ENCODE measurements around the gene MRPL55. TPM values are rescaled to one million over a fixed set of nuclear protein-coding genes. Genes with fewer than 3 reads are reported as not detected.

MRPL55 gene
- polyA plus RNA-seq, 3 donors from 2014 or later = 125 to 230 (median 129) TPM

GRCh38 chr1:228089519-228090380 lies 19.3 kb downstream of the MRPL55 start:
- peak overlapping the region; percentile 72 to 91 (median 88) for H3K4me3 Mint-ChIP-seq
- H3K27ac Mint-ChIP-seq = peak overlapping the region; percentile 90 to 96 (median 94)
- H3K36me3 Mint-ChIP-seq = peaks cover 4 to 7% (median 6%) of the 10 kb centered on the region in 3 donors
- no peak for DNase-seq
- H3K9me3 Mint-ChIP-seq = peaks cover 0 to 2% (median under 1%) of the 10 kb centered on the region in 6 donors
- H3K4me1 Mint-ChIP-seq = peaks cover 94 to 96% of the 10 kb centered on the region in 2 donors
- H3K27me3 Mint-ChIP-seq (ENCODE audit: low read depth in 3 of 3) = peaks cover 6 to 27% (median 6%) of the 10 kb centered on the region in 3 donors

GRCh38 chr1:228088586-228089498 lies 20.3 kb downstream of the MRPL55 start:
- Mint-ChIP-seq H3K4me1 (peaks cover 95 to 96% of the 10 kb centered on the region in 2 donors), H3K27ac (peak overlapping the region; percentile 90 to 96 (median 94)), H3K9me3 (no peaks in the 10 kb centered on the region), H3K4me3 (peak overlapping the region; percentile 72 to 91 (median 88)), H3K36me3 (peaks cover 0 to 5% (median 0%) of the 10 kb centered on the region in 3 donors), H3K27me3 (ENCODE audit: low read depth in 3 of 3) (peaks cover 4 to 34% (median 9%) of the 10 kb centered on the region in 3 donors)
- no peak for DNase-seq

DNA sequence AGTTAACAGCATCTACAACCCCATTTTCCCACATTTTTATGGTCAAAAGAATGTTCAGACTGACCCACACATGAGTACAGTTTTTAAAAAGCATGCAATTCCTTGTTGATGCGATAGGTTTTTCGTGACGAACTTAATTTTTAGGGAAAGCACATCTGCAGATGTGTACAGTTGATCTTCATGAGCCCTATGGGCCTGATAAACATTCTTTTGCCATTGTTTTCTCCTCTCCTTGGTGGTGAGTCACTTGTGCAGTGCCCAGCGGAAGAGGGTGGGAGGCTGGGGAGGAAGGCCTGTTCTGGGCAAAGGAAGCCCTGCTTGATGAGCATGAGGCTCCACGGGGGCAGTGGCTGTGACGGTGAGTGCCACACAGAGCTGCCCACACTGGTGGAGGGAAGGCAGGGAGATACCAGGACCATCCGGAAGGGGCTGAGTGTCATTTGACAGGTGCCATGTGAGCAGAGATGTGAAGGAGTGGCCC lies 21.3 kb downstream of the MRPL55 start:
- H3K9me3 Mint-ChIP-seq = no peaks in the 10 kb centered on the region
- peaks cover 95 to 97% of the 10 kb centered on the region in 2 donors for H3K4me1 Mint-ChIP-seq
- H3K27ac Mint-ChIP-seq = peak overlapping the region; percentile 90 to 96 (median 94)
- peaks cover 0 to 5% (median 0%) of the 10 kb centered on the region in 3 donors for H3K36me3 Mint-ChIP-seq
- DNase-seq = no peak
- H3K4me3 Mint-ChIP-seq = peak overlapping the region; percentile 72 to 91 (median 88)
- H3K27me3 Mint-ChIP-seq (ENCODE audit: low read depth in 3 of 3) = peaks cover 8 to 36% (median 15%) of the 10 kb centered on the region in 3 donors

- no peaks in the 10 kb centered on the region for H3K9me3 Mint-ChIP-seq
- H3K4me3 Mint-ChIP-seq = peak overlapping the region; percentile 94 to 98 (median 94)
- H3K36me3 Mint-ChIP-seq = peaks cover 0 to 5% (median 0%) of the 10 kb centered on the region in 3 donors
- H3K27me3 Mint-ChIP-seq (ENCODE audit: low read depth in 3 of 3) = peaks cover 8 to 36% (median 17%) of the 10 kb centered on the region in 3 donors
- peak overlapping the region; percentile 94 to 98 (median 96) for H3K27ac Mint-ChIP-seq
- H3K4me1 Mint-ChIP-seq = peaks cover 76 to 78% of the 10 kb centered on the region in 2 donors
- DNase-seq = no peak
Measured at GRCh38 chr1:228085287-228085951, 23.7 kb downstream of the MRPL55 start.

- Mint-ChIP-seq H3K9me3 (no peaks in the 10 kb centered on the region), H3K4me1 (peaks cover 70 to 72% of the 10 kb centered on the region in 2 donors), H3K27me3 (ENCODE audit: low read depth in 3 of 3) (peaks cover 8 to 34% (median 17%) of the 10 kb centered on the region in 3 donors), H3K4me3 (peak overlapping the region; percentile 94 to 98 (median 94)), H3K36me3 (peaks cover 0 to 5% (median 0%) of the 10 kb centered on the region in 3 donors), H3K27ac (peak overlapping the region; percentile 94 to 98 (median 96))
- DNase-seq = no peak
Measured at GRCh38 chr1:228084797-228085196, 24.3 kb downstream of the MRPL55 start.

GRCh38 chr1:228084325-228084724 lies 24.8 kb downstream of the MRPL55 start:
- H3K9me3 Mint-ChIP-seq = no peaks in the 10 kb centered on the region
- DNase-seq = no peak
- peaks cover 8 to 31% (median 17%) of the 10 kb centered on the region in 3 donors for H3K27me3 Mint-ChIP-seq (ENCODE audit: low read depth in 3 of 3)
- H3K27ac Mint-ChIP-seq = peak overlapping the region; percentile 94 to 98 (median 96)
- H3K4me1 Mint-ChIP-seq = peaks cover 65 to 67% of the 10 kb centered on the region in 2 donors
- peak overlapping the region; percentile 94 to 98 (median 94) for H3K4me3 Mint-ChIP-seq
- peaks cover 0 to 5% (median 0%) of the 10 kb centered on the region in 3 donors for H3K36me3 Mint-ChIP-seq

DNA sequence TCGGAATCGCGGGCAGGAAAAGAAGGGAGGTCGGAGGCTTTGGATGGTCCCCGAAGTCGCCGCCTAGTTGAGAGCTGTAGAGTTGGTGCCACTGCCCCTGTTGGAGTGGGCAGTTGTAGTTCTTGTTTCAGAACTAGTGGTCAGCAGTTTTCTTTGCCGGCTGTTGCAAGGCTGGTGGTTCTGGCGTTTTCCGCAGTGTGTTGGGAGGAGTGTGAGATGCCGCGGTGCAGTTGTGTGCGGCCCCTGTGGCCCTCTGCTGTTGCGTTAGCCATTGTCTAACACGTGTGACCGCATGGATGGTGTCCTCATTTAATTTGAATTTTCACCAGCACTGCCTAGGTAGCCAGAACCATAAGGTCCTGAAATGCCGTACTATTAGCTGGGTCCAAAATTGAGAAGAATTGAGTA lies 25.2 kb downstream of the MRPL55 start:
- Mint-ChIP-seq H3K4me3 (peak overlapping the region; percentile 94 to 98 (median 94)), H3K27ac (peak overlapping the region; percentile 94 to 98 (median 96)), H3K9me3 (no peaks in the 10 kb centered on the region), H3K36me3 (peaks cover 0 to 4% (median 0%) of the 10 kb centered on the region in 3 donors), H3K4me1 (peaks cover 61 to 63% of the 10 kb centered on the region in 2 donors), H3K27me3 (ENCODE audit: low read depth in 3 of 3) (peaks cover 8 to 28% (median 17%) of the 10 kb centered on the region in 3 donors)
- DNase-seq = peak; percentile 37 to 49 (median 47)

DNA sequence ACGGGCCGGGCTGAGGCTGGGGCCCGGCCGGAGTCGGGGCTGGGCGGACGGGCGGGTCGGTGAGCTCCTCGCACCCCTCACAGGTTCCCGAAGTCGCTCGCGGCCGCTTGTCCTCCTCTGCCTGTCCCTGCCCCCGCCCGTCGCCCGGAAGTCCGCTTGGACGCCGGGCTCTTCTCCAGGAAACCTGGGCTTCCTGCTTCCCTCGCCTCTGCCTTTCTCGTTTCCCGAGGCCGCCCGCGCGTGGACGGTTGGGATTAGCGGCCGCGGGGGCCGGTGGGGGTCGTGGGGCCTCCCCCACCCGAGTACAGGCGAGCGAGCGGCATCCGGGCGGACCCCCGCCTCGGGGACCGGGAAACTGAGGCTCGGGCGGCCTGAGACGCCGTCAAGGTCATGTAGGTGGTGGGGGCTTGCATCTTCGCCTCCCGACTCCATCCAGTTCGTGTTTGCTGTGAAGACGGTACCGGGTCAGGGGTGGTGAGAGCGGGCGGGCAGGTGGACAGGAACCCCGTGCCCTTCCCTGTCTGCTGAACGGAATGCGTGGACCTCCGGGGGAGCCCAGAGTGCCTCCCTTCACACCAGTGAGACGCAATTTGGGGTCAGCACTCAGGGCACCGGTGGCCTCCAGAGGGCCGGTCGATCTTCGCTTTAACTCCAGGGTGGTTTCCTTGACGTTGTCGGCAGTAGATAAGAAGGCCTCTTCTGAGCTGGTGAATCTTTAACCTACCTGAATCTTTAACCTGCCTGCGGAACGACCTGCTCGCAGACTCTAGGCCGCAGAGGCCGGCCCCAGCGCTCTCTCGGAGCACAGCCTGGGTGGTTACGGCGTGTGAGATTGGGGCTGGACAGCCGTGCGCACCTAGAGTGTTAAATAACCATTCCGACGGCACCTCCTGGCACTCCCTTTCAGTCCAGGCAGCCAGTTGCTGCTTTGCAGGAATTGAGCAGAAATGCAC lies 25.9 kb downstream of the MRPL55 start:
- Mint-ChIP-seq H3K9me3 (no peaks in the 10 kb centered on the region), H3K27me3 (ENCODE audit: low read depth in 3 of 3) (peaks cover 6 to 28% (median 15%) of the 10 kb centered on the region in 3 donors), H3K4me3 (peak overlapping the region; percentile 94 to 98 (median 94)), H3K4me1 (peaks cover 54 to 56% of the 10 kb centered on the region in 2 donors), H3K36me3 (no peaks in the 10 kb centered on the region), H3K27ac (peak overlapping the region; percentile 94 to 98 (median 96))
- DNase-seq = peak in 2 of 3 donors; percentile 34 to 35

GRCh38 chr1:228082214-228082917 lies 26.7 kb downstream of the MRPL55 start, which contains the start of gene ARF1:
ARF1 (plus strand) TSS chr1:228082708; CDS start chr1:228097115, 14,407 bp downstream.
- Mint-ChIP-seq H3K9me3 (no peaks in the 10 kb centered on the region), H3K27ac (peak within 1 kb of the TSS; percentile 94 to 98 (median 96)), H3K27me3 (ENCODE audit: low read depth in 3 of 3) (peaks cover 5 to 28% (median 14%) of the 10 kb centered on the region in 3 donors), H3K36me3 (no peaks in the 10 kb centered on the region), H3K4me3 (peak within 1 kb of the TSS; percentile 94 to 98 (median 94)), H3K4me1 (peaks cover 46 to 48% of the 10 kb centered on the region in 2 donors)
- DNase-seq = peak; percentile 96 to 97 (median 96)

DNA sequence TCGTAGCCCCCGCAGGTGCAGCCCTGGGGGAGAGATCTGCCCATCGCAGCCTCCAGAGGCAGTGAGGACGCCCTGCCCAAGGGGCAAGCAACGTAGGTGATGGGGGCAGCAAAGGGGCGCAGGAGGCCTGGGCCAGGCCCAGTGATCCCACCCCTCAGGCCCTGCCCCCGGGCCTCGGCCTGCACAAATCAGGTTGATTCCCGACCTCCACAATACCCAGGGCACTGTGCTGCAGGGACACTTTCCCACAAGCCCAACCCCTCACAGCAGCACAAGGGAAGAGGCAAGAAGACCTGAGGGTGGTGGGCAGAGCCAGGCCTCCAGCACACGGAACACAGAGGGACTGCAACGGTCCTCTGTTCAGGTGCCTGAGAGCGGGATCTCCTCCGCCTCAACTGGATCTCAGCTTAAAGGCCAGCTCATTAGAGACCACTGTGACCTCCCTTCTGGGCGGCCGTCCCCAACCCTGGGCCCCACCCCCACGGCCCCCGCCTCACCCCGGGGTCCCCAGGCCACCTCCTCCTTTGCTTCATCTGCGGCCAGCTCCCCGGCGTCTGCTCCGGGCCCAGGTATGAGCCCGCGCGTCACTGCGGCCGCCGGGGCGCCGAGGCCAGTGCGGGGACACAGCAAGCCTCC lies 27.4 kb downstream of the MRPL55 start:
- peak overlapping the region in 5 of 6 donors; percentile 29 to 96 (median 73) for H3K27ac Mint-ChIP-seq

GRCh38 chr1:228081144-228081543 lies 28.0 kb downstream of the MRPL55 start:
- Mint-ChIP-seq H3K4me1 (peaks cover 33 to 35% of the 10 kb centered on the region in 2 donors), H3K27me3 (ENCODE audit: low read depth in 3 of 3) (peaks cover 5 to 23% (median 14%) of the 10 kb centered on the region in 3 donors), H3K27ac (peak overlapping the region in 3 of 6 donors; percentile 69 to 75 (median 73)), H3K4me3 (peak overlapping the region; percentile 76 to 85 (median 79)), H3K9me3 (no peaks in the 10 kb centered on the region), H3K36me3 (no peaks in the 10 kb centered on the region)
- no peak for DNase-seq

More for the DNA sequence above, 27.4 kb downstream of the MRPL55 start:
- H3K9me3 Mint-ChIP-seq = no peaks in the 10 kb centered on the region
- H3K36me3 Mint-ChIP-seq = no peaks in the 10 kb centered on the region
- H3K27me3 Mint-ChIP-seq (ENCODE audit: low read depth in 3 of 3) = peaks cover 5 to 28% (median 14%) of the 10 kb centered on the region in 3 donors
- H3K4me3 Mint-ChIP-seq = peak overlapping the region; percentile 76 to 85 (median 79)
- H3K4me1 Mint-ChIP-seq = peaks cover 39 to 41% of the 10 kb centered on the region in 2 donors
- DNase-seq = no peak

All from immature natural killer cell (primary cell).